Vagina (tissue), 2 donors: ENCODE results near the gene TRAF2. TPM values are rescaled to one million over a fixed set of nuclear protein-coding genes. Genes with fewer than 3 reads are reported as not detected.
A peak's percentile ranks its signal among the peaks of the same experiment; 100 is the strongest.

Source experiments
- DNase-seq, 2 donors: peaks; one replicate each; pipeline ENCODE4 v3.0.0-alpha.2; 2017; ENCODE audit errors: extremely low spot score in 2 of 2
- H3K27ac ChIP-seq: fragments of 200-600 bp; sonication (generic); one replicate; pipeline ENCODE4 v1.5.1; 2019
- H3K27me3 ChIP-seq: fragments of 200-600 bp; sonication (generic); one replicate; pipeline ENCODE4 v1.5.1; 2019
- H3K36me3 ChIP-seq, 2 donors: fragments of 200-600 bp; sonication (generic); one replicate each; pipeline ENCODE4 v1.5.1; 2017 to 2019
- H3K4me1 ChIP-seq: fragments of 200-600 bp; sonication (generic); one replicate; pipeline ENCODE4 v1.5.1; 2019
- H3K4me3 ChIP-seq, 2 donors: fragments of 200-600 bp; sonication (generic); 1 replicate in 1 of 2; 2 replicates in 1 of 2; pipeline ENCODE4 v1.5.1; 2016 to 2019
- H3K9me3 ChIP-seq: fragments of 200-600 bp; sonication (generic); one replicate; pipeline ENCODE4 v1.5.1; 2019
- POLR2A ChIP-seq, 2 donors: fragments of 450-650 bp; IDR thresholded peaks; one replicate each; pipeline ENCODE4 v1.6.1; 2017; ENCODE audit warnings: antibody characterized with exemption in 2 of 2, mild to moderate bottlenecking in 2 of 2, moderate library complexity in 2 of 2
- POLR2AphosphoS5 ChIP-seq, 2 donors: sonication (generic); formaldehyde crosslinking; IDR thresholded peaks; one replicate each; pipeline ENCODE4 v1.9.0; 2017; ENCODE audit warnings: antibody characterized with exemption in 2 of 2, mild to moderate bottlenecking in 2 of 2, low read depth in 1 of 2; ENCODE audit not compliant: insufficient read depth in 1 of 2
- intact Hi-C: fragments of 100-400 bp; cut with DNase I; formaldehyde crosslinking; loops from one replicate; pipeline ENCODE4 v1.15.1; 2023
- total RNA-seq: library from RNA; depleted of rRNA; stranded (reverse); fragments of >200 nt; gene quantifications from one replicate; pipeline ENCODE4 v1.2.3, GENCODE V29; 2016
- TF ChIP-seq, protein P1 (sequence below), 3 experiments: fragments of 450-650 bp in 2 of 3; fragments of 200-600 bp in 1 of 3; sonication (generic) in 1 of 3; IDR thresholded peaks; one replicate each; pipeline ENCODE4 v1.5.1; 2017 to 2019; ENCODE audit warnings: antibody characterized with exemption in 3 of 3, mild to moderate bottlenecking in 2 of 3, moderate library complexity in 2 of 3

The TRAF2 gene
- total RNA-seq, 1 donor from 2014 or later: 12.8 TPM

DNA sequence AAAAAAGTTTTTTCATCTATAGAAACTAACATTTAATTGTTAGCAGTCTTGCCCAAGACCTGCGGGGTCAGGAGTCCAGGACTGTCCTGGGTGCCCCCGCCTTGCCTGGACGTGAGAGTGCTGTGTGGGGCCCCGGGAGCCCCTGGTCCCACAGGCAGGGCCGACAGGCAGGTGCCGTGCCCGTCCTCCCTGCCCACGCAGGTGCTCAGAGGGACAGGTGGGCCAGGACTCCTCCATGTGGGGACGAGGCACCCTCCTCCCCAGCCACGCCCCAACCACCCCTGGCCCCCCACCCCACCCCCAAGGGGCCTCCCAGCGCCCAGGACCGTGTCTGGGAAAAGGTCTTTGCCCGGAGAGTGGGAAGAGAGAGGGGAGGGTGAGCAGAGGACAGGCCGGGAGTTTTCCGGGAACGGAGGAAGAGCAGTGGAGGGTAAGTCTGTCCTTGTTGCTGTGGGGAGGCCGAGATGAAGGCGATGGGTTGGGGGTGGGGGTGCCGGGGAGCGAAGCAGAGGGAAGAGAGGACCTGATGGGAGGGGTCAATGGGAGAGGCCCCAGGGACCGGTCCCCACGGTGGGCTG lies 63.0 kb downstream of the TRAF2 start:
- no peak for DNase-seq
- H3K27me3 ChIP-seq: no peaks in the 10 kb centered on the region
- peak overlapping the region; percentile 54 to 62 for H3K4me3 ChIP-seq
- TF ChIP-seq POLR2A (IDR thresholded peaks at IDR 0.05): no peak
- no peak for TF ChIP-seq POLR2AphosphoS5 (IDR thresholded peaks at IDR 0.05; ENCODE audit: insufficient read depth in 1 of 2, low read depth in 1 of 2)
- H3K36me3 ChIP-seq: no peaks in the 10 kb centered on the region
- intact Hi-C loops: no loop called here
- peak overlapping the region; percentile 69 for H3K27ac ChIP-seq
- peaks cover 57% of the 10 kb centered on the region for H3K4me1 ChIP-seq
- H3K9me3 ChIP-seq: no peaks in the 10 kb centered on the region

DNA sequence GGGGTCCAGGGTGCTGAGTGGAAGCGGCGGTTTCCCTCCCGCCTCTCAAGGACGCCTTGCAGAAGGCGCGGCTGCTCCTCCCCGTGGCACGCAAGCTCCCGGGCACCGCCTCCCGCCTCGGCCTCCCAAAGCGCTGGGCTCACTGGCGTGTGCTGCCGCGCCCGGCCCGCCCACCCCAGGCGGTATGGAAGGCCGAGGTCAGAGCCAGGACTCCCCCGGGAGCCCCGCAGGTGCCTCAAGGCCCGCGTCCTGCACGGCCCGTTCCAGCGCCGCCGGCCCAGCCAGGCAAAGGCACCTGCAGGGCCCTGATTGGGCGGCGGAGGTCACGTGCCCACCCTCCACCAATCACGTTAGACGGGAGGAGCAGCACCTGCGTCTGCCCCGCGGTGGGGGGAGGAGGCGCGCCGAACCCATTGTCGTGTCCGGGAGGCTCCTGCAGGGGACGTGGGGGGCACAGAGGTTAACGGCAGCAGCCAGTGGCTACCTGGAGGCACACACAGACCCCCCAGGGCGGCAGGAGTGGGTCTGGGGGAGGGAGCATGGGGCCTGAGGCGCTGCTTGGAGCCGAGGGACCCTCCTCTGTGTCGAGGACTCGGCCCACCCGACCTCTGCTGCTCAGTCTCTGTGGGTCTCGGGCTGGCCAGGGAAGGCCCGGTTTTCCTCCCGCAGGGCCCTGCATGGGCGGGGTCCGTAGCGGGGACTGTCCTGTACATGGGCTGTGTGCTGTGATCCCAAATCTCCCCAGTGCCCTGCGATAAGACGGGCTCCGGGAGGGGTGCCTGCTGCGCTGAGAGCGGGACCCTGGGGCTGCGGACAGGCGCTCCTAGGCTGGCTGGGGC lies 63.7 kb downstream of the TRAF2 start:
- no peak for DNase-seq
- no peaks in the 10 kb centered on the region for H3K36me3 ChIP-seq
- H3K27me3 ChIP-seq: no peaks in the 10 kb centered on the region
- H3K9me3 ChIP-seq: no peaks in the 10 kb centered on the region
- intact Hi-C loops: no loop called here
- TF ChIP-seq POLR2AphosphoS5 (IDR thresholded peaks at IDR 0.05; ENCODE audit: insufficient read depth in 1 of 2, low read depth in 1 of 2) (peak; percentile 51 to 65), POLR2A (IDR thresholded peaks at IDR 0.05) (no peak)
- TF ChIP-seq, protein P1, sequence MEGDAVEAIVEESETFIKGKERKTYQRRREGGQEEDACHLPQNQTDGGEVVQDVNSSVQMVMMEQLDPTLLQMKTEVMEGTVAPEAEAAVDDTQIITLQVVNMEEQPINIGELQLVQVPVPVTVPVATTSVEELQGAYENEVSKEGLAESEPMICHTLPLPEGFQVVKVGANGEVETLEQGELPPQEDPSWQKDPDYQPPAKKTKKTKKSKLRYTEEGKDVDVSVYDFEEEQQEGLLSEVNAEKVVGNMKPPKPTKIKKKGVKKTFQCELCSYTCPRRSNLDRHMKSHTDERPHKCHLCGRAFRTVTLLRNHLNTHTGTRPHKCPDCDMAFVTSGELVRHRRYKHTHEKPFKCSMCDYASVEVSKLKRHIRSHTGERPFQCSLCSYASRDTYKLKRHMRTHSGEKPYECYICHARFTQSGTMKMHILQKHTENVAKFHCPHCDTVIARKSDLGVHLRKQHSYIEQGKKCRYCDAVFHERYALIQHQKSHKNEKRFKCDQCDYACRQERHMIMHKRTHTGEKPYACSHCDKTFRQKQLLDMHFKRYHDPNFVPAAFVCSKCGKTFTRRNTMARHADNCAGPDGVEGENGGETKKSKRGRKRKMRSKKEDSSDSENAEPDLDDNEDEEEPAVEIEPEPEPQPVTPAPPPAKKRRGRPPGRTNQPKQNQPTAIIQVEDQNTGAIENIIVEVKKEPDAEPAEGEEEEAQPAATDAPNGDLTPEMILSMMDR (IDR thresholded peaks at IDR 0.05): no peak
- H3K4me3 ChIP-seq: peak overlapping the region; percentile 54 to 62
- H3K4me1 ChIP-seq: peaks cover 54% of the 10 kb centered on the region
- H3K27ac ChIP-seq: peak overlapping the region; percentile 69

GRCh38 chr9:136950656-136951276 lies 64.5 kb downstream of the TRAF2 start:
- intact Hi-C loops: no loop called here
- Histone ChIP-seq H3K27me3 (no peaks in the 10 kb centered on the region), H3K27ac (peak overlapping the region; percentile 69), H3K4me1 (peaks cover 50% of the 10 kb centered on the region), H3K36me3 (no peaks in the 10 kb centered on the region), H3K9me3 (no peaks in the 10 kb centered on the region), H3K4me3 (peak overlapping the region in 1 of 2 donors; percentile 62)
- TF ChIP-seq POLR2AphosphoS5 (IDR thresholded peaks at IDR 0.05; ENCODE audit: insufficient read depth in 1 of 2, low read depth in 1 of 2) (no peak), POLR2A (IDR thresholded peaks at IDR 0.05) (no peak)
- TF ChIP-seq, protein P1 (IDR thresholded peaks at IDR 0.05): no peak
- DNase-seq: no peak

- TF ChIP-seq POLR2AphosphoS5 (IDR thresholded peaks at IDR 0.05; ENCODE audit: insufficient read depth in 1 of 2, low read depth in 1 of 2): no peak
- TF ChIP-seq POLR2A (IDR thresholded peaks at IDR 0.05): no peak
- TF ChIP-seq, protein P1 (IDR thresholded peaks at IDR 0.05): no peak
- Histone ChIP-seq H3K4me1 (peaks cover 50% of the 10 kb centered on the region), H3K4me3 (no peak within 1 kb of the TSS), H3K9me3 (no peaks in the 10 kb centered on the region), H3K27ac (peak within 1 kb of the TSS; percentile 62), H3K27me3 (no peaks in the 10 kb centered on the region), H3K36me3 (no peaks in the 10 kb centered on the region)
- intact Hi-C loops: no loop called here
- no peak for DNase-seq
These were observed 65.4 kb downstream of the TRAF2 start, which contains the start of gene LCN12 for GRCh38 chr9:136951541-136952320. Gene LCN12 (plus strand): TSS chr9:136952273. CDS start chr9:136952328, 55 bp downstream.

DNA sequence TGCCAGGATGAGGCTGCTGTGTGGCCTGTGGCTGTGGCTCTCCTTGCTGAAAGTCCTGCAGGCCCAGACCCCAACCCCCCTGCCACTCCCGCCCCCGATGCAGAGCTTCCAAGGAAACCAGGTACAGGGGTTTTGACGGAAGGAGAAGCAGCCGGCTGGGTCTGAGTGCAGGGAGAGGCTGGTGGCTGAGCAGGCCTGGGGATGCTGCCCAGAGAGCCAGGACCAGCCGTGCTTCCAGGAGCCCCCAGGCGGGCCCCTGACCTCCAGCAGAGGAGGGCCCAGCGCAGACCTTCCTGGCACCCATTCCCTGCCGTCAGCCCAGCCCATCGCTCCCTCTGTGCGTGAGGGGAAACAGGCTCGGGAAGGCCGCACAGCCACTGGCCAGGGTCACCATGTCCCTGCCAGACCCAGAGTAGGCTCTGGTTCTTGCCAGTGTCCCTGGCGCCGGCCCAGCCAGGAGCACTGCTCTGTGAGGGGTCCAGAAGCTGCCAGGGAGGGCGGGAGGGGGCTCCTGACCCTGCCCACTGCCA lies 66.1 kb downstream of the TRAF2 start:
- Histone ChIP-seq H3K4me1 (peaks cover 45% of the 10 kb centered on the region), H3K36me3 (no peaks in the 10 kb centered on the region), H3K4me3 (no peak overlapping the region), H3K27me3 (no peaks in the 10 kb centered on the region), H3K9me3 (no peaks in the 10 kb centered on the region), H3K27ac (peak overlapping the region; percentile 62)
- intact Hi-C loops: no loop called here
- no peak for TF ChIP-seq POLR2A (IDR thresholded peaks at IDR 0.05)
- TF ChIP-seq POLR2AphosphoS5 (IDR thresholded peaks at IDR 0.05; ENCODE audit: insufficient read depth in 1 of 2, low read depth in 1 of 2): peak in 1 of 2 donors; percentile 23
- DNase-seq: no peak
